Measurements from ENCODE around the gene DNAH9.

GRCh38 chr17:11852912-11853311 lies 254.6 kb downstream of the DNAH9 start:
- no peak for TF ChIP-seq POLR2A (IDR thresholded peaks at IDR 0.05)
- no peak for TF ChIP-seq POLR2AphosphoS5 (IDR thresholded peaks at IDR 0.05)
- TF ChIP-seq, protein P1, sequence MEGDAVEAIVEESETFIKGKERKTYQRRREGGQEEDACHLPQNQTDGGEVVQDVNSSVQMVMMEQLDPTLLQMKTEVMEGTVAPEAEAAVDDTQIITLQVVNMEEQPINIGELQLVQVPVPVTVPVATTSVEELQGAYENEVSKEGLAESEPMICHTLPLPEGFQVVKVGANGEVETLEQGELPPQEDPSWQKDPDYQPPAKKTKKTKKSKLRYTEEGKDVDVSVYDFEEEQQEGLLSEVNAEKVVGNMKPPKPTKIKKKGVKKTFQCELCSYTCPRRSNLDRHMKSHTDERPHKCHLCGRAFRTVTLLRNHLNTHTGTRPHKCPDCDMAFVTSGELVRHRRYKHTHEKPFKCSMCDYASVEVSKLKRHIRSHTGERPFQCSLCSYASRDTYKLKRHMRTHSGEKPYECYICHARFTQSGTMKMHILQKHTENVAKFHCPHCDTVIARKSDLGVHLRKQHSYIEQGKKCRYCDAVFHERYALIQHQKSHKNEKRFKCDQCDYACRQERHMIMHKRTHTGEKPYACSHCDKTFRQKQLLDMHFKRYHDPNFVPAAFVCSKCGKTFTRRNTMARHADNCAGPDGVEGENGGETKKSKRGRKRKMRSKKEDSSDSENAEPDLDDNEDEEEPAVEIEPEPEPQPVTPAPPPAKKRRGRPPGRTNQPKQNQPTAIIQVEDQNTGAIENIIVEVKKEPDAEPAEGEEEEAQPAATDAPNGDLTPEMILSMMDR (IDR thresholded peaks at IDR 0.05) = no peak
